HG03060 (cell line): ENCODE data around the gene ARHGAP4.

Source experiments
- ATAC-seq: cut with Tn5 transposase; IDR thresholded peaks from one replicate; pipeline ENCODE4 v1.9.1; 2021; ENCODE audit warnings: low read depth, moderate number of reproducible peaks; ENCODE audit not compliant: unreplicated experiment

The ARHGAP4 gene

GRCh38 chrX:153925739-153926551 lies at the start of gene ARHGAP4:
Gene ARHGAP4, minus strand, starts transcription at chrX:153926264. Its CDS starts 62 bp downstream, at chrX:153926202.
- no peak for ATAC-seq

- ATAC-seq, result no peak
Measured at GRCh38 chrX:153974726-153975286, 48.7 kb upstream of the ARHGAP4 start.

GRCh38 chrX:153974003-153974725 lies 48.1 kb upstream of the ARHGAP4 start:
- no peak for ATAC-seq

- ATAC-seq, result no peak
Measured at GRCh38 chrX:153973127-153974002, 47.3 kb upstream of the ARHGAP4 start.

- no peak for ATAC-seq
Measured at GRCh38 chrX:153972368-153973126, 46.5 kb upstream of the ARHGAP4 start, which contains the start of gene TMEM187. Gene TMEM187, plus strand, starts transcription at chrX:153972754. Its CDS starts 9,309 bp downstream, at chrX:153982063.

GRCh38 chrX:153971450-153972367 lies 45.6 kb upstream of the ARHGAP4 start, which contains the start of gene HCFC1:
Gene HCFC1, minus strand, starts transcription at chrX:153971818. Its CDS starts 978 bp downstream, at chrX:153970840.
- no peak for ATAC-seq

GRCh38 chrX:153971124-153971449 lies 45.0 kb upstream of the ARHGAP4 start:
- ATAC-seq, result no peak

GRCh38 chrX:153970357-153971123 lies 44.5 kb upstream of the ARHGAP4 start:
- no peak for ATAC-seq

- ATAC-seq, result no peak
Measured at GRCh38 chrX:153969904-153970356, 43.9 kb upstream of the ARHGAP4 start.

GRCh38 chrX:153969125-153969903 lies 43.2 kb upstream of the ARHGAP4 start:
- ATAC-seq, result no peak

- ATAC-seq, result no peak
Measured at GRCh38 chrX:153968754-153969124, 42.7 kb upstream of the ARHGAP4 start.

GRCh38 chrX:153968255-153968654 lies 42.2 kb upstream of the ARHGAP4 start:
- ATAC-seq, result no peak

- no peak for ATAC-seq
Measured at GRCh38 chrX:153967536-153968224, 41.6 kb upstream of the ARHGAP4 start.

- no peak for ATAC-seq
Measured at GRCh38 chrX:153966841-153967535, 40.9 kb upstream of the ARHGAP4 start.

- no peak for ATAC-seq
Measured at GRCh38 chrX:153966283-153966688, 40.2 kb upstream of the ARHGAP4 start.

- ATAC-seq, result no peak
Measured at GRCh38 chrX:153965406-153965805, 39.3 kb upstream of the ARHGAP4 start.
